Osteocyte (in vitro differentiated cells): ENCODE data around the gene GPD2. TPM values are rescaled to one million over a fixed set of nuclear protein-coding genes. Genes with fewer than 3 reads are reported as not detected.

ENCODE experiments used
- DNase-seq: peaks from one replicate; pipeline ENCODE4 v3.0.0; 2021; ENCODE audit warnings: mixed read lengths; ENCODE audit not compliant: unreplicated experiment; ENCODE audit errors: extremely low spot score
- H3K27ac Mint-ChIP-seq: one replicate; pipeline ENCODE4 v1.8.0; 2021; ENCODE audit warnings: mild to moderate bottlenecking, mixed read lengths; ENCODE audit not compliant: unreplicated experiment
- H3K27me3 Mint-ChIP-seq: one replicate; pipeline ENCODE4 v1.8.0; 2021; ENCODE audit warnings: mixed read lengths; ENCODE audit not compliant: unreplicated experiment
- H3K36me3 Mint-ChIP-seq: one replicate; pipeline ENCODE4 v1.8.0; 2021; ENCODE audit warnings: mixed read lengths; ENCODE audit not compliant: unreplicated experiment
- H3K4me1 Mint-ChIP-seq: one replicate; pipeline ENCODE4 v1.8.0; 2021; ENCODE audit warnings: mixed read lengths; ENCODE audit not compliant: unreplicated experiment
- H3K4me3 Mint-ChIP-seq: one replicate; pipeline ENCODE4 v1.8.0; 2021; ENCODE audit warnings: mild to moderate bottlenecking, moderate library complexity, mixed read lengths; ENCODE audit not compliant: unreplicated experiment
- H3K9me3 Mint-ChIP-seq: one replicate; pipeline ENCODE4 v1.8.0; 2021; ENCODE audit warnings: mixed read lengths; ENCODE audit not compliant: unreplicated experiment
- total RNA-seq: library from RNA; stranded (reverse); gene quantifications from 2 replicates; pipeline ENCODE4 v1.2.1, GENCODE V29; 2021
- TF ChIP-seq, protein P1 (sequence below): fragments of 200-600 bp; sonication (generic); IDR thresholded peaks from 2 replicates; pipeline ENCODE4 v1.5.0; 2021; ENCODE audit warnings: antibody characterized with exemption, mild to moderate bottlenecking, moderate library complexity

The GPD2 gene
- total RNA-seq, 1 donor from 2014 or later: 21.8 TPM

DNA sequence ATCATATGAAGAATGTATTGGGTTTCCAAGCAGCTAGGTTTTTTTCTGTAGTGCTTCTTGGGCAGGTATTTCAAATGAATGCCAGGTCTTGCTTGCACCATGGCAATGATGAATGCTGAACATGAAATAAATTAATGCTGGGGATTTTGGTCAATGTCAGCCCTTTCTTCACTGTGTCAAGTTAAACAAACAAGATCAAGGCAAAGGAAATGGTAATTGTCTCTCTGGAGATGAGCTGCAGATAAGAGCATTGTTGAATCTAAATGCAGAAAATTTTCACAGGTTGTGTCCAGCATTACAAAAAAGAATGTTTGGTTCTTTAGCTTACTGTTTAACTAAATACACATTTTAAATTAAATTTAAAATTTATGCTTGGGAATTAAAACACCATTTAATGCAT is 144.3 kb downstream of the GPD2 start:
- Mint-ChIP-seq H3K36me3 (peaks cover 27% of the 10 kb centered on the region), H3K27me3 (no peaks in the 10 kb centered on the region), H3K9me3 (no peaks in the 10 kb centered on the region), H3K4me3 (no peak overlapping the region), H3K4me1 (peaks cover 5% of the 10 kb centered on the region), H3K27ac (no peak overlapping the region)
- TF ChIP-seq, protein P1, sequence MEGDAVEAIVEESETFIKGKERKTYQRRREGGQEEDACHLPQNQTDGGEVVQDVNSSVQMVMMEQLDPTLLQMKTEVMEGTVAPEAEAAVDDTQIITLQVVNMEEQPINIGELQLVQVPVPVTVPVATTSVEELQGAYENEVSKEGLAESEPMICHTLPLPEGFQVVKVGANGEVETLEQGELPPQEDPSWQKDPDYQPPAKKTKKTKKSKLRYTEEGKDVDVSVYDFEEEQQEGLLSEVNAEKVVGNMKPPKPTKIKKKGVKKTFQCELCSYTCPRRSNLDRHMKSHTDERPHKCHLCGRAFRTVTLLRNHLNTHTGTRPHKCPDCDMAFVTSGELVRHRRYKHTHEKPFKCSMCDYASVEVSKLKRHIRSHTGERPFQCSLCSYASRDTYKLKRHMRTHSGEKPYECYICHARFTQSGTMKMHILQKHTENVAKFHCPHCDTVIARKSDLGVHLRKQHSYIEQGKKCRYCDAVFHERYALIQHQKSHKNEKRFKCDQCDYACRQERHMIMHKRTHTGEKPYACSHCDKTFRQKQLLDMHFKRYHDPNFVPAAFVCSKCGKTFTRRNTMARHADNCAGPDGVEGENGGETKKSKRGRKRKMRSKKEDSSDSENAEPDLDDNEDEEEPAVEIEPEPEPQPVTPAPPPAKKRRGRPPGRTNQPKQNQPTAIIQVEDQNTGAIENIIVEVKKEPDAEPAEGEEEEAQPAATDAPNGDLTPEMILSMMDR: no peak
- DNase-seq: no peak

DNA sequence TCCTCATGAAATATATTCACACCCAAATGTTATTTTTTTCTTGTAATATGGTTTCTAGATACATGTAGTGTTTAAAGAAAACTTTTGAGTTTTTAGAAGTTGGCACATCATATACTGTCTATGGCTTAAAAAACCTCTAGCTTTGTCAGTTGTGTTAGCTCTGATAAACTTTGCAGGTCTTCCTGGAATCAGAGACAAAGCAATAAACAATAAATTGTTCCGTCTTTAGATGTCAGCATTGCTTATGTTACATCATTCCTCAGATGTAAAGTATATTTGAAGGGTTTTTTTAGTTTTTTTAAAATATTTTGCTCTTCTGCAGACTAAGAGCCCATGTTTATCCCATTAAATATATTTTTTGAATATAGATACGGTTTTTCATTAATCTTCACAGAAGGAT is 145.1 kb downstream of the GPD2 start:
- Mint-ChIP-seq H3K27ac (no peak overlapping the region), H3K27me3 (no peaks in the 10 kb centered on the region), H3K4me1 (peaks cover 5% of the 10 kb centered on the region), H3K36me3 (peaks cover 27% of the 10 kb centered on the region), H3K9me3 (no peaks in the 10 kb centered on the region), H3K4me3 (no peak overlapping the region)
- DNase-seq: no peak
- TF ChIP-seq, protein P1: no peak

- TF ChIP-seq, protein P1: no peak
- peaks cover 7% of the 10 kb centered on the region for H3K36me3 Mint-ChIP-seq
- no peak overlapping the region for H3K27ac Mint-ChIP-seq
- DNase-seq: no peak
- H3K27me3 Mint-ChIP-seq: no peaks in the 10 kb centered on the region
- no peaks in the 10 kb centered on the region for H3K9me3 Mint-ChIP-seq
- H3K4me1 Mint-ChIP-seq: no peaks in the 10 kb centered on the region
- H3K4me3 Mint-ChIP-seq: no peak overlapping the region
Measured at GRCh38 chr2:156585457-156585856, 149.3 kb downstream of the GPD2 start.

DNA sequence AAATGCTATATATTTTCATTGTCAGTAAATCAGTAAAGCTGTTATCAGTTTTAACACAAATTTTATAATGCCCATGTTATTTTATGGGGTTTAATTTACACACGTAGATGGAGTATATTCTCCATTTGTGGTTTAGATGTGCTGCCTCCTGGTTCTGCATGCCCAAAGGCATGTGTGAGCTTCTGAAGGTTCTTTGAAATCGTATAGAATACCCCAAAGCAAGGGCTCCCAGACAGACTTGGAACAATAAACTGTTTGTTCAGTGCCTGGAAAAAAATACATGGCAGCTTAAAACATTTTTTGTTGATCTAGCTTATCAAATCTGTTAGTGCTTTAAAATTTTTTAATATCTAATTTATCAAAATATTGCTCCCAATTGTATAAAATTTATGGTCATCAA is 150.4 kb downstream of the GPD2 start:
- no peak for DNase-seq
- Mint-ChIP-seq H3K27ac (no peak overlapping the region), H3K27me3 (no peaks in the 10 kb centered on the region), H3K4me1 (no peaks in the 10 kb centered on the region), H3K4me3 (no peak overlapping the region), H3K9me3 (no peaks in the 10 kb centered on the region), H3K36me3 (peaks cover 7% of the 10 kb centered on the region)
- TF ChIP-seq, protein P1: no peak

DNA sequence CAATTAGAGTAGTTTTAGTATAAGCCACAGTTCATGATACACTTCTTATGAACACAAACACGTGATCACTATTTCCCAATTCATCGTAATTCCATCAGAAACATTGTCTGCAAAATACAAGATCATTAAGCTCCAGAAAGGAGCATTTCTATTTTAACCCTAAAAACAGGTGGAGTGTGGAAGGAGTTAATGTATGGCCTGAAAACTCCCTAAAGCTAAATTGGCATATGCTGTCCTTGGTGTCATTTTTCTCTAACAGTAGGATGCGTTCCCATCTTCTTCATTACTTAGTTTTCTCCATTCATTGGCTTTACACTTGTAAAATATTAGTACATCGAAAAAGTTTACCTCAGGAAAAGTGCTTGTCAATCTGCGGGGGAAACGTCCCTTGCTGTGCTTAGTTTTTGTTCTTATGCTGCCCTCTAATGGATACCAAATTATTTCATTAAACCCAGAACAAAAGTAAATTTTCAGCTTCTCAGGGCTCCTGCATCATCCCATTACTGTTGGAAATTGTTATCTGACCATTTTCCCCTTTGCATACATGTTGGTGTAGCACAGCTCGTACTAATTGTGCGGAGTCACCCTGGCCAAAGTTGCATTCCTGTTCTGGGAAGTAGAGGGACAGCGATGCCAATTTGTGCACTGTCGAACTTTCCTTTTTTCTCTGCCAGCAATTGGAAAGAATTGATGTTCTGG is 153.4 kb downstream of the GPD2 start:
- no peaks in the 10 kb centered on the region for H3K27me3 Mint-ChIP-seq
- no peak overlapping the region for H3K4me3 Mint-ChIP-seq
- TF ChIP-seq, protein P1: peak; percentile 78
- H3K9me3 Mint-ChIP-seq: no peaks in the 10 kb centered on the region
- no peak for DNase-seq
- no peaks in the 10 kb centered on the region for H3K36me3 Mint-ChIP-seq
- H3K4me1 Mint-ChIP-seq: no peaks in the 10 kb centered on the region
- H3K27ac Mint-ChIP-seq: no peak overlapping the region
